ENCODE measurements around the gene NQO2. TPM values are rescaled to one million over a fixed set of nuclear protein-coding genes. Genes with fewer than 3 reads are reported as not detected.

Gene NQO2
- total RNA-seq, 5 donors from 2014 or later (not counting 1 experiment from before 2014, with no cell fraction given) = 9.1 to 54.6 (median 33.0) TPM

DNA sequence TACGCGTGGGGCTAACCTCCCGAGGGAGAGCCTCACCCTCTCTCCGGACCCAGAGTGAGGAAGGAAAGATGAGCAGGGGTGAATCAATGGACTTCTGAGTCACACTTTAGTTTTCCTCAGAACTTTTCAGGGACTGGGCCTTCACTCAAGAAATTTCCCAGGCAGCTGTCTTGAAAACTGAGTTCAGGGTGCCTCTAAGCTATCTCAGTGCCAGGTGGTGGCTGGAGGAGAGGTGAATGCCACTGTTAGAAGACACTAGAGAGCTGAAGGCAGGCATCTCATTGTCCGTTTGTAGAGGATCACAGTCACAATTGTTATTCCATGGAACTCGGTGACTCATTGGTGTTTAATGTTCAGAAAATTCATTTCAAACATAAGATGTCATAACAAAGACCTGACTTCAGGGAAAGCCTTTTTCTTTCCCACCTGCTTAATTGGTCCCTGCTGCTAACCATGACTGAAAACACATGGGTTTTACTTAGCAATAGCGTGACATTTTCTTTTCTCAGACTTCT is 23.1 kb upstream of the NQO2 start:
- Histone ChIP-seq H3K27me3 (replicated peaks in 1 of 2; ENCODE audit: control insufficient read depth in 2 of 2, extremely low read depth in 1 of 2, insufficient read depth in 2 of 2, low read length in 1 of 2) (peaks cover 0 to 3% of the 10 kb centered on the region in 2 experiments), H3K9me3 (no peaks in the 10 kb centered on the region), H3K4me3 (ENCODE audit: control insufficient read depth in 1 of 2, extremely low read depth in 1 of 2, low read length in 1 of 2) (no peak overlapping the region), H3K27ac (ENCODE audit: low read length) (no peak overlapping the region), H3K4me1 (ENCODE audit: control insufficient read depth in 1 of 2, extremely low read depth in 1 of 2, insufficient read depth in 2 of 2, low read length in 2 of 2) (peaks cover 0 to 15% of the 10 kb centered on the region in 2 experiments), H3K36me3 (ENCODE audit: control insufficient read depth in 2 of 2, extremely low read depth in 1 of 2, insufficient read depth in 1 of 2, low read length in 1 of 2) (no peaks in the 10 kb centered on the region)
- DNase-seq = no peak
- ChIA-PET POLR2A (no interaction called here), CTCF (no interaction called here)
- peak overlapping the region in 1 of 3 donors; percentile 63 for H3K4me3 Mint-ChIP-seq
- ATAC-seq (replicated peaks in 1 of 4) = no peak
- H3K9me3 Mint-ChIP-seq = no peaks in the 10 kb centered on the region
- peaks cover 2% of the 10 kb centered on the region for H3K36me3 Mint-ChIP-seq
- H3K27ac Mint-ChIP-seq = peak overlapping the region in 1 of 2 donors; percentile 77
- peaks cover 10 to 22% (median 18%) of the 10 kb centered on the region in 3 donors for H3K4me1 Mint-ChIP-seq
- 60% methylated on average over 1 of the region's 7 CpGs for WGBS (ENCODE audit: insufficient coverage)
- H3K27me3 Mint-ChIP-seq = peaks cover 8 to 15% of the 10 kb centered on the region in 2 donors

DNA sequence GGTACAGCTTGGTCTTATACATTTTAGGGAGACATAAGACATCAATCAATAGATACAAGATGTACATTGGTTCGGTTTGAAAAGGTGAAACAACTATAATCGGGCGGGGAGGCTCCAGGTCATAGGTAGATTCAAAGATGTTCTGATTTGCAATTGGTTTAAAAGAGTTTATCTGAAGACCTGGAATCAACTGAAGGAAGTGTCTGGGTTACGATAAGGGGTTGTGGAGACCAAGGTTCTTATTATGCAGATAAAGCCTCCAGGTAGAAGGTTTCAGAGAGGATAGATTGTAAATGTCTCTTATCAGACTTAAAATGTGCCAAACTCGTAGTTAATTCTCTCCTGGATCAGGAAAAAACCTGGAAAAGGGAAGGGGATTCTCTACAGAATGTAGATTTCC is 22.4 kb upstream of the NQO2 start:
- Histone ChIP-seq H3K36me3 (ENCODE audit: control insufficient read depth in 2 of 2, extremely low read depth in 1 of 2, insufficient read depth in 1 of 2, low read length in 1 of 2) (no peaks in the 10 kb centered on the region), H3K4me1 (ENCODE audit: control insufficient read depth in 1 of 2, extremely low read depth in 1 of 2, insufficient read depth in 2 of 2, low read length in 2 of 2) (peaks cover 0 to 10% of the 10 kb centered on the region in 2 experiments), H3K27ac (ENCODE audit: low read length) (no peak overlapping the region), H3K27me3 (replicated peaks in 1 of 2; ENCODE audit: control insufficient read depth in 2 of 2, extremely low read depth in 1 of 2, insufficient read depth in 2 of 2, low read length in 1 of 2) (peaks cover 0 to 2% of the 10 kb centered on the region in 2 experiments), H3K9me3 (no peaks in the 10 kb centered on the region), H3K4me3 (ENCODE audit: control insufficient read depth in 1 of 2, extremely low read depth in 1 of 2, low read length in 1 of 2) (no peak overlapping the region)
- DNase-seq = no peak
- Mint-ChIP-seq H3K27ac (peak overlapping the region; percentile 1 to 77), H3K4me1 (peaks cover 3 to 17% (median 11%) of the 10 kb centered on the region in 3 donors), H3K27me3 (peaks cover 8 to 15% of the 10 kb centered on the region in 2 donors), H3K36me3 (peaks cover 2% of the 10 kb centered on the region), H3K9me3 (no peaks in the 10 kb centered on the region), H3K4me3 (no peak overlapping the region)
- ATAC-seq (replicated peaks in 1 of 4) = no peak
- ChIA-PET POLR2A (interaction anchor here (0.6 kb wide), 2 partner anchors 8 to 14 kb away, joined by 3 to 4 read pairs; no protein-coding TSS in a partner anchor), CTCF (no interaction called here)
- WGBS (ENCODE audit: insufficient coverage) = 82% methylated on average over 2 of the region's 5 CpGs

GRCh38 chr6:2977799-2978590 is 21.7 kb upstream of the NQO2 start:
- H3K27me3 ChIP-seq (replicated peaks in 1 of 2; ENCODE audit: control insufficient read depth in 2 of 2, extremely low read depth in 1 of 2, insufficient read depth in 2 of 2, low read length in 1 of 2) = peaks cover 0 to 4% of the 10 kb centered on the region in 2 experiments
- Mint-ChIP-seq H3K36me3 (peaks cover 2% of the 10 kb centered on the region), H3K27me3 (peaks cover 8 to 18% of the 10 kb centered on the region in 2 donors), H3K27ac (no peak overlapping the region), H3K4me3 (no peak overlapping the region), H3K4me1 (peaks cover 0 to 12% (median 7%) of the 10 kb centered on the region in 3 donors), H3K9me3 (no peaks in the 10 kb centered on the region)
- no peak overlapping the region for H3K27ac ChIP-seq (ENCODE audit: low read length)
- peaks cover 0 to 10% of the 10 kb centered on the region in 2 experiments for H3K4me1 ChIP-seq (ENCODE audit: control insufficient read depth in 1 of 2, extremely low read depth in 1 of 2, insufficient read depth in 2 of 2, low read length in 2 of 2)
- ChIA-PET POLR2A (interaction anchor here (0.6 kb wide), 3 partner anchors 8 to 49 kb away, joined by 3 to 4 read pairs (median 3); no protein-coding TSS in a partner anchor), CTCF (interaction anchor here (0.6 kb wide), 2 partner anchors 250 to 966 kb away, joined by 3 to 5 read pairs; no protein-coding TSS in a partner anchor)
- no peak for DNase-seq
- no peak overlapping the region for H3K4me3 ChIP-seq (ENCODE audit: control insufficient read depth in 1 of 2, extremely low read depth in 1 of 2, low read length in 1 of 2)
- ATAC-seq (replicated peaks in 1 of 4) = no peak
- WGBS (ENCODE audit: insufficient coverage) = no CpG with 5 or more reads among the region's 3 CpGs
- H3K9me3 ChIP-seq = no peaks in the 10 kb centered on the region
- H3K36me3 ChIP-seq (ENCODE audit: control insufficient read depth in 2 of 2, extremely low read depth in 1 of 2, insufficient read depth in 1 of 2, low read length in 1 of 2) = no peaks in the 10 kb centered on the region

DNA sequence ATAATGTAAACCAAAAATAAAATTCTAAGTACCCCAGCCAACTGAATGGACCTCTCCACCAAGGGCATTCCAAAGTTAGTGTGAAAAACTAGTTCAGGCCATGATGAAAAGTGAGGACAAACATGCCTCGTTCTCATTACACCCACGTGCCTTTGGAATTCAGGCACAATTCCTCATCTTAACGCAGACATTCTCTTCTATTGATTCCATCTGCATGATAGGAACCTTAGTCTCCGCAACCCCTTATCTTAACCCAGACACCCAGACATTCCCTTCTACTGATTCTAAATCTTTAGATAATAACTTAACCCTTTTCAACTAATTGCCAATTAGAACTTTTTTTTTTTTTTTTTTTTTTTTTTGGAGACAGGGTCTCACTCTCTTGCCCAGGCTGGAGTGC is 20.8 kb upstream of the NQO2 start:
- Mint-ChIP-seq H3K4me3 (no peak overlapping the region), H3K9me3 (no peaks in the 10 kb centered on the region), H3K4me1 (peaks cover 0 to 7% (median 4%) of the 10 kb centered on the region in 3 donors), H3K27me3 (peaks cover 8 to 17% of the 10 kb centered on the region in 2 donors), H3K27ac (no peak overlapping the region), H3K36me3 (no peaks in the 10 kb centered on the region)
- Histone ChIP-seq H3K9me3 (no peaks in the 10 kb centered on the region), H3K27ac (ENCODE audit: low read length) (no peak overlapping the region), H3K27me3 (replicated peaks in 1 of 2; ENCODE audit: control insufficient read depth in 2 of 2, extremely low read depth in 1 of 2, insufficient read depth in 2 of 2, low read length in 1 of 2) (peaks cover 0 to 4% of the 10 kb centered on the region in 2 experiments), H3K4me3 (ENCODE audit: control insufficient read depth in 1 of 2, extremely low read depth in 1 of 2, low read length in 1 of 2) (no peak overlapping the region), H3K4me1 (ENCODE audit: control insufficient read depth in 1 of 2, extremely low read depth in 1 of 2, insufficient read depth in 2 of 2, low read length in 2 of 2) (peaks cover 0 to 6% of the 10 kb centered on the region in 2 experiments), H3K36me3 (ENCODE audit: control insufficient read depth in 2 of 2, extremely low read depth in 1 of 2, insufficient read depth in 1 of 2, low read length in 1 of 2) (no peaks in the 10 kb centered on the region)
- ATAC-seq (replicated peaks in 1 of 4) = no peak
- DNase-seq = no peak
- POLR2A ChIA-PET = no interaction called here
- CTCF ChIA-PET = interaction anchor here in 1 of 2 donors (0.6 kb wide), 1 partner anchor 68 kb away, joined by 3 read pairs; no protein-coding TSS in a partner anchor
- WGBS (ENCODE audit: insufficient coverage) = 97% methylated on average over 3 of the region's 4 CpGs

DNA sequence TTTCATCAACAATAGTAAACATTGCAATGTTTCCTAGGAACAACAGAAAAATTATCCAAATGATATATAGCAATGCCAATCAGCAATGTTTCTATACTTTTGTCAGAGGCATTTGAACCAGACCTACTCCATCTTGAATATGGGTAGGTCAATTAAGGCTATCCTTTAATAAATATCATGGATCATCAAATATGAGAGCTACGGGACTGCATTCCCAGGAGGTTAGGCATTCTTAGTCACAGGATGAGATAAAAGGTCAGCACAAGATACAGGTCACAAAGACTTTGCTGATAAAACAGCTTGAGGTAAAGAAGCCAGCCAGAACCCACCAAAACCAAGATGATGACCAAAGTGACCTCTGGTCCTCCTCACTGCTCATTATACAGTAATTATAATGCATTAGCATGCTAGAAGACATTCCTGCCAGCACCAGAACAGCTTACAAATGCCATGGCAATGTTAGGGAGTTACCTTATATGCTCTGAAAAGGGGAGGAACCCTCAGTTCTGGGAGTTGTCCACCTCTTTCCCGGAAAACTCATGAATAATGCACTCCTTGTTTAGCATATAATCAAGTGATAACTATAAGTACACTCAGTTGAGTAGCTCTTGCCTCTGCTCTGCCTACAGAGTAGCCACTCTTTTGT is 19.8 kb upstream of the NQO2 start:
- CTCF ChIA-PET = interaction anchor here in 1 of 2 donors (0.6 kb wide), 1 partner anchor 10 kb away, joined by 4 read pairs; no protein-coding TSS in a partner anchor
- Mint-ChIP-seq H3K4me3 (no peak overlapping the region), H3K27me3 (peaks cover 8 to 14% of the 10 kb centered on the region in 2 donors), H3K27ac (no peak overlapping the region), H3K9me3 (no peaks in the 10 kb centered on the region), H3K4me1 (peaks cover 0 to 7% (median 3%) of the 10 kb centered on the region in 3 donors), H3K36me3 (no peaks in the 10 kb centered on the region)
- Histone ChIP-seq H3K4me3 (ENCODE audit: control insufficient read depth in 1 of 2, extremely low read depth in 1 of 2, low read length in 1 of 2) (no peak overlapping the region), H3K36me3 (ENCODE audit: control insufficient read depth in 2 of 2, extremely low read depth in 1 of 2, insufficient read depth in 1 of 2, low read length in 1 of 2) (no peaks in the 10 kb centered on the region), H3K9me3 (no peaks in the 10 kb centered on the region), H3K27me3 (replicated peaks in 1 of 2; ENCODE audit: control insufficient read depth in 2 of 2, extremely low read depth in 1 of 2, insufficient read depth in 2 of 2, low read length in 1 of 2) (peaks cover 0 to 4% of the 10 kb centered on the region in 2 experiments), H3K4me1 (ENCODE audit: control insufficient read depth in 1 of 2, extremely low read depth in 1 of 2, insufficient read depth in 2 of 2, low read length in 2 of 2) (no peaks in the 10 kb centered on the region), H3K27ac (ENCODE audit: low read length) (no peak overlapping the region)
- POLR2A ChIA-PET = interaction anchor here (0.6 to 0.7 kb wide), 3 partner anchors 25 to 135 kb away, joined by 3 to 9 read pairs (median 3); no protein-coding TSS in a partner anchor
- no CpG with 5 or more reads among the region's 2 CpGs for WGBS (ENCODE audit: insufficient coverage)
- DNase-seq = no peak
- no peak for ATAC-seq (replicated peaks in 1 of 4)

GRCh38 chr6:2980465-2980855 is 19.2 kb upstream of the NQO2 start:
- POLR2A ChIA-PET = interaction anchor here (0.6 to 0.7 kb wide), 3 partner anchors 25 to 135 kb away, joined by 3 to 9 read pairs (median 3); no protein-coding TSS in a partner anchor
- DNase-seq (no peak), ATAC-seq (replicated peaks in 1 of 4) (no peak)
- H3K9me3 Mint-ChIP-seq = no peaks in the 10 kb centered on the region
- H3K27me3 Mint-ChIP-seq = peaks cover 8 to 14% of the 10 kb centered on the region in 2 donors
- Histone ChIP-seq H3K36me3 (ENCODE audit: control insufficient read depth in 2 of 2, extremely low read depth in 1 of 2, insufficient read depth in 1 of 2, low read length in 1 of 2) (no peaks in the 10 kb centered on the region), H3K4me3 (ENCODE audit: control insufficient read depth in 1 of 2, extremely low read depth in 1 of 2, low read length in 1 of 2) (no peak overlapping the region), H3K27me3 (replicated peaks in 1 of 2; ENCODE audit: control insufficient read depth in 2 of 2, extremely low read depth in 1 of 2, insufficient read depth in 2 of 2, low read length in 1 of 2) (peaks cover 0 to 4% of the 10 kb centered on the region in 2 experiments), H3K27ac (ENCODE audit: low read length) (no peak overlapping the region), H3K4me1 (ENCODE audit: control insufficient read depth in 1 of 2, extremely low read depth in 1 of 2, insufficient read depth in 2 of 2, low read length in 2 of 2) (no peaks in the 10 kb centered on the region), H3K9me3 (no peaks in the 10 kb centered on the region)
- WGBS (ENCODE audit: insufficient coverage) = 88% methylated on average over 3 of the region's 3 CpGs
- CTCF ChIA-PET = interaction anchor here in 1 of 2 donors (0.6 kb wide), 1 partner anchor 10 kb away, joined by 4 read pairs; no protein-coding TSS in a partner anchor
- no peak overlapping the region for H3K27ac Mint-ChIP-seq
- H3K4me1 Mint-ChIP-seq = peaks cover 0 to 7% (median 3%) of the 10 kb centered on the region in 3 donors
- no peaks in the 10 kb centered on the region for H3K36me3 Mint-ChIP-seq
- H3K4me3 Mint-ChIP-seq = no peak overlapping the region
